ENCODE results near the gene SHB.

Gene SHB

DNA sequence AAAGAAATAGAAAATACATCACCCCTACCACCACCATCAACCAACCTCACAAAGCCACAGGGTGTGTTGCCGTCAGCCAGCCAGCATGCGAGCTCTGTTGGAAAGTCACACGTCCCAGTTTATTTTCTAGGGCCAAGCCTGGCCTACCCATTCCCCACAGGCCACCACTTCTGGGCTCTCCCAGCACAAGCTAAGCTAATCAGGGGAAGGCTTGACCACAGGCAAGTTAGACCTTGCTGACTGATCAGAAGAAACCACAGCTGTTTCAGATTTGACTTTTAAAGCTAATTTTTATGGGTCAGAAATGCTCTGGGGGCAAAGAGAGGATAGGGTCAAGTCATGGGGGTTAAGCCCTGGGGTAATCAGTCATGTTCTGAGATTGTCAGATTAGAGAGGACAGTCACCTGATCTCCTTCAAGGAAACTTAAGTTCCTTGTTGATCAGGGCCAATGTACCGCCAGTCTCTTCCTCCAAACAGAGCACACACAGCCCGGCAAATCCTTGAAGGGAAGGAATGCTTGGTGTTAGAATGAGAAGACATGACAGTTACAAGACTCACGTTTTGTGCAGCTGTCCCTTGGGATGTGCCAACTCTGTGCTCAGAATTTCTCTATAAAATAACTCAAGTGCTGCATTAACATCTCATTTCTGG, 7.6 kb downstream of the SHB start:
- Histone ChIP-seq H3K36me3 (ENCODE audit: control insufficient read depth, insufficient read depth, low read length) (peaks cover 10% of the 10 kb centered on the region; the same call in 1 of the 2 replicates), H3K27me3 (ENCODE audit: control insufficient read depth, insufficient read depth, low read length) (no peaks in the 10 kb centered on the region), H3K9me3 (ENCODE audit: control insufficient read depth, insufficient read depth, low read depth, low read length) (no peaks in the 10 kb centered on the region), H3K4me1 (ENCODE audit: control insufficient read depth, insufficient read depth, low read length) (peaks cover 77% of the 10 kb centered on the region), H3K4me3 (ENCODE audit: low read depth, low read length) (no peak overlapping the region), H3K9ac (ENCODE audit: low read length) (no peak overlapping the region), H3K27ac (ENCODE audit: low read depth, low read length) (no peak overlapping the region)

DNA sequence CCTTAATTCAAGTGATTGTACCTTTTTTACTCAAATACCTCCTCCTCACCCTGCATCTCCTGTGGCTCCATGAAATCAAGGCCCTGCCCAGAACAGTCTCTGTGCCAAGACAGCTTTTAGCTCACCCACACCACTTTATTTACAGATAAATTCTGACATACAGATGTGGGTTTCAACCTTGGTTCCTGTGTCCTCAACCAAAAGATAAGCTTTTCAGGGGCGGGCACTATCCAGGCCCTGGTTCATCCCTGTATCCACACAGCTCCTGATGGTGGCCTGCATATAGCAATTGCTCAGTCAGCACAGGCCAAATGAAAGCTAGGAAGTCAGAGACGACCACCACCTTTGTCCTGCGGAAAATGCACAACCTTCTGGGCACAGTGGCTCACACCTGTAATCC, 8.3 kb downstream of the SHB start:
- peaks cover 70% of the 10 kb centered on the region for H3K4me1 ChIP-seq (ENCODE audit: control insufficient read depth, insufficient read depth, low read length)
- peaks cover 10% of the 10 kb centered on the region; the same call in 1 of the 2 replicates for H3K36me3 ChIP-seq (ENCODE audit: control insufficient read depth, insufficient read depth, low read length)
- H3K27ac ChIP-seq (ENCODE audit: low read depth, low read length): no peak overlapping the region
- no peak overlapping the region for H3K4me3 ChIP-seq (ENCODE audit: low read depth, low read length)
- no peak overlapping the region for H3K9ac ChIP-seq (ENCODE audit: low read length)
- H3K9me3 ChIP-seq (ENCODE audit: control insufficient read depth, insufficient read depth, low read depth, low read length): no peaks in the 10 kb centered on the region
- no peaks in the 10 kb centered on the region for H3K27me3 ChIP-seq (ENCODE audit: control insufficient read depth, insufficient read depth, low read length)

DNA sequence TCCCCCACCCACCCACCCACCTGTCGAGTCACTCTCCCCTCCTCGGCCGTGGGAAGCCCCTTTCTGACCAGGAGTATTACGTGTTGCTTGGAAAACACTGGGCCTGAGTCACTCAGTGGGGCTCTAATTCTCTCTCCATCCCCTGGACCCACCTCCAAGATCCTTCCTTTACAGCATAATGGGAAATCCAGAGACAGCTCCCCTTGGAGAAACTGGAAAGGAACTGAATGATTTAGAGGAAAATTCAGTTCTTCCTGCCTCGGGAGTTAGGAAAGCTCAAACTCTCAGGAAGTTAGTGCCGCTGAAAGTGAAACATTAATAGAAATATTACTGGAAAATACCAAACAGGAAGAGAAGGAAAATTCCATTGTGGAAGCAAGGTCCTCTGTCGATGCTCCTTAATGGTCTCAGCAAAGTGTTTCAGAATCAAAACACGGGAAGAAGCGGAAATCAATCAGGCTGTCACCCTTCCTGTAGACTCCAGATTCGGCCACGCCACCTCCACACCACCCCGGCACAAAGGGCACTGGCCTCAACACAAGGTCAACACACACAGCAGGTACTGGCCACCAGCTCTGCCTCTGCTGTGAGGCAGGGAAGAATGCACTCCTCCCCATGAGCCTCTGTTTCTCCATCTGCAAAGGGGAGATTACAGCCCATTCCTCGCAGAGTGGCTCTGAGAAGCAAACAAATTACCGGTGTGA, 9.6 kb downstream of the SHB start:
- no peak overlapping the region for H3K4me3 ChIP-seq (ENCODE audit: low read depth, low read length)
- no peaks in the 10 kb centered on the region for H3K9me3 ChIP-seq (ENCODE audit: control insufficient read depth, insufficient read depth, low read depth, low read length)
- peaks cover 10% of the 10 kb centered on the region; the same call in 1 of the 2 replicates for H3K36me3 ChIP-seq (ENCODE audit: control insufficient read depth, insufficient read depth, low read length)
- H3K4me1 ChIP-seq (ENCODE audit: control insufficient read depth, insufficient read depth, low read length): peaks cover 59% of the 10 kb centered on the region
- H3K27me3 ChIP-seq (ENCODE audit: control insufficient read depth, insufficient read depth, low read length): no peaks in the 10 kb centered on the region
- H3K27ac ChIP-seq (ENCODE audit: low read depth, low read length): no peak overlapping the region
- H3K9ac ChIP-seq (ENCODE audit: low read length): no peak overlapping the region

DNA sequence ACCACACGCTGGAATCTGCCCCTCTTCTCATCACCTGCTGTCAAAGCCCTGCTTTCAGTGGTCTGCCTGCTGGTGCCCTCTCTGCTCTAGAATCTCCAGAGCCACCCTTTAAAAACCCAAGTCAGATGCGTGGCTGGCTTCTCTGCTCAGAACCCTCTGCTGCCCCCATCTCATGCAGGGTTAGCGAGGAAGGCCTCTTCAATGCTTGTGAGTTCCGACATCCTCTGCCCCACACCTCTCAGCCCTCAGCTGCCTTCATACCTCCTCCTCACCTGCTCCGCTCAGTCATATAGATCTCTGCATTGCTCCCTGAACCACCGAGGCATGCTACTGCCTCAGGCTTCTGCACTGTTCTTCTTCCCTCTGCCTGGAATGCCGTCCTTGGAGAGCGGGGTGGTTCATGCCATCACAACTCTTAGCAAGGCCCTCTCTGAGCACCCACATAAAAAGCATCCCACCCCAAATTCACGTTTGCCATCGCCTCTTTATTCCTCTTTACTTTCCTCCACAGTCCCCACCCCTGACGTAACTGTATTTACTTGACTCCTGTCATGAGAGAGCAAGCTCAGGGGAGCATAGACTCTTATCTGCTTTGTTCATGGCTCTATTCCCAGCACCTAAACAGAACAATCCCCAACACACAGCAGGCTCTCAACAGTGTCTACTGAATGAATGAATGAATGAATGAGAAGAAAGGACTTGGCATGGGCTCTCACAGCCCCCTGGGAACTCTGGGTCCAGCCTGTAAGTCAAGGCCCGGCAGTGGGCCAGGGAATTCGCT, 10.4 kb downstream of the SHB start:
- no peak overlapping the region for H3K27ac ChIP-seq (ENCODE audit: low read depth, low read length)
- no peak overlapping the region for H3K9ac ChIP-seq (ENCODE audit: low read length)
- no peaks in the 10 kb centered on the region for H3K27me3 ChIP-seq (ENCODE audit: control insufficient read depth, insufficient read depth, low read length)
- H3K9me3 ChIP-seq (ENCODE audit: control insufficient read depth, insufficient read depth, low read depth, low read length): no peaks in the 10 kb centered on the region
- no peak overlapping the region for H3K4me3 ChIP-seq (ENCODE audit: low read depth, low read length)
- peaks cover 63% of the 10 kb centered on the region for H3K4me1 ChIP-seq (ENCODE audit: control insufficient read depth, insufficient read depth, low read length)
- H3K36me3 ChIP-seq (ENCODE audit: control insufficient read depth, insufficient read depth, low read length): peaks cover 10% of the 10 kb centered on the region; the same call in 1 of the 2 replicates

DNA sequence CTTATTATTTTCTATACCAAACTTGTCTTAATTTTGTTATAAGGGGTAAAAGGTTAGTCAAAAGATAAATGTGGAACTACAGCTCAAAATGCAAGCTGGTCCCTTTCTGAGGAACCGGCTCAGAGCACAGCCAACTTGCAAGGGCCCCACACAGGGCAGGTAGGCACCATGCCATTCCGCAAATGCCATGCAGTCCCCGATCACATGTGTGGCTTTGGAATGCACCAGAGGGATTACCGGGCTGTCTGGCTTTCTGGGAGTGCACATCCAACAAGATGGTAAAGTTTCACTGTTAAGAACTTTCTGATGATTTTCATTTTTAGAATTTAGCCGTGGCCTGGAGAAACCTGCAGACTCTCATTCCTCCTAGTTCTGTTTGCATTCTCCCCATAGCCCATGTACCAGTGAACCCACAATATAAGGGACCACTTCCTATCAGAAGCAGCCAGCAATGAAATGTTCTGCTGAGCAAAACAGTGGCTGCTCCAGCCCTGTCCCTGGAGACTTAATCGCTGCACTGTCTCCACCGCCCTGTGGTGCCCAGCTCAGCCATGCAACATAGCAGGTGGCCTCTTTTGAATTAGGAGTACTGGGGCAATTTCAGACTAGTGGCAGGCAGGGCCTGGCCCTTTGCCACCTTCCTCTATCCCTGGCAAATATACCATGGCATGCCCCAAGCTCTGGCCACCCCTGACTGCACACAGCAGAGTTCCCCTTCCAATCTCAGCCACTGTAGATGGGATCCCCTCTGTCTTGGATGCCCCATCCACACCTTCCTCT, 11.4 kb downstream of the SHB start:
- no peak overlapping the region for H3K27ac ChIP-seq (ENCODE audit: low read depth, low read length)
- no peaks in the 10 kb centered on the region for H3K9me3 ChIP-seq (ENCODE audit: control insufficient read depth, insufficient read depth, low read depth, low read length)
- H3K4me3 ChIP-seq (ENCODE audit: low read depth, low read length): no peak overlapping the region
- no peak overlapping the region for H3K9ac ChIP-seq (ENCODE audit: low read length)
- no peaks in the 10 kb centered on the region for H3K27me3 ChIP-seq (ENCODE audit: control insufficient read depth, insufficient read depth, low read length)
- H3K36me3 ChIP-seq (ENCODE audit: control insufficient read depth, insufficient read depth, low read length): peaks cover 10% of the 10 kb centered on the region; the same call in 1 of the 2 replicates
- peaks cover 57% of the 10 kb centered on the region for H3K4me1 ChIP-seq (ENCODE audit: control insufficient read depth, insufficient read depth, low read length)

DNA sequence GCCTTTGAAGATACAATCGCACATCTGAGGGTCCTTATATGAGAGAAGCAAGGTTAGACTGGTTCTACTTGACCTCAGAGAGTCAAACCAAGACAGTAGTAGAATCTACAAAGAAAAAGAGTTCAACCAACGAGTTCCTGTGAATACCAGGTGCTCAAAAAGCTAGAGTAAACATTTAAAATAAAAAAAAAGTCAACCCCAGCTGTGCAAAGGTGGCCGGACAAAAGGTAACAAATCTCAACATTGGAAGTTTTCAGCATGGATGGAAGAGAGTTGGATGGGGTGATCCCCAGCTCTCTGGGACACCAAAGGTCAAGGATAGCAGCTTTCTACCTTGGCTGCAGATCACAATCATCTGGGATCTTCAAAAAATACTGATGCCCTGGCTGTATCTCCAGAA, 14.4 kb downstream of the SHB start:
- Histone ChIP-seq H3K27ac (ENCODE audit: low read depth, low read length) (no peak overlapping the region), H3K9me3 (ENCODE audit: control insufficient read depth, insufficient read depth, low read depth, low read length) (no peaks in the 10 kb centered on the region), H3K4me1 (ENCODE audit: control insufficient read depth, insufficient read depth, low read length) (peaks cover 63% of the 10 kb centered on the region), H3K36me3 (ENCODE audit: control insufficient read depth, insufficient read depth, low read length) (peaks cover 3% of the 10 kb centered on the region; the same call in 1 of the 2 replicates), H3K27me3 (ENCODE audit: control insufficient read depth, insufficient read depth, low read length) (no peaks in the 10 kb centered on the region), H3K9ac (ENCODE audit: low read length) (no peak overlapping the region), H3K4me3 (ENCODE audit: low read depth, low read length) (no peak overlapping the region)

DNA sequence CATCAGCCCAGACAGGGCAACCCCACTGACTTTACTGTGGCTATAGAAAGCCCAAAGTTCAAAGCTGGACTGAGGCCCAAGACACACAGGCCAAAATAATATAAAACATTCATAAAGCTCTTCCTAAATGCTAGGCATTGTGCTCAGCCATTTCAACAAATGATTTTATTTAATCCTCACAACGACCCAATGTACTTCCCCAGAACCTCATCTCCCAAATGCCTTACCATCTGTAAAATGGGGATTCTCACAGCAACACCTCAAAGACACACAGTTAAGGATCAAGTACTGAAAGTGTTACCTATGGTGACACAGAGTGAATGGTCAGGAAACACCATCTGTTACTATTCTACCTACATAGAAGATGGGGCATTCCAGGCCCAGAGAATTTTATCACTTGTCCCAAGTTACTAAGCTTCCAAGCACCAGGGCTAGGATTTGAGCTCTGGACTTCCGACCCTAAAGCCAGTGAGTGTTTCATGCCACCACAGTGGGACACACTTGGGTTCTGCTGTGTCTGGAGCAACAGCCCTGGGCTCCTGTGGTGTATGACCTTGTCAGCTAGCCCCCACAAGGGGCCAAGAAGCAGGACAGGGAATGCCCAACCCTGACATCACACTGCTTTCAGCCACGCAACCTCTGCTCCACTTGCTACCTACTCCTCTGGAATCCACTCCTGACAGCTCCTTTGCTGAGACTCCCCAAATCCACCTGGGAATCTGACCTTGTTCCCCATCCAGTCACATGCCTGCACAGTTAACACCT, 15.1 kb downstream of the SHB start:
- Histone ChIP-seq H3K9ac (ENCODE audit: low read length) (no peak overlapping the region), H3K9me3 (ENCODE audit: control insufficient read depth, insufficient read depth, low read depth, low read length) (no peaks in the 10 kb centered on the region), H3K4me3 (ENCODE audit: low read depth, low read length) (no peak overlapping the region), H3K27ac (ENCODE audit: low read depth, low read length) (no peak overlapping the region), H3K4me1 (ENCODE audit: control insufficient read depth, insufficient read depth, low read length) (peaks cover 57% of the 10 kb centered on the region), H3K36me3 (ENCODE audit: control insufficient read depth, insufficient read depth, low read length) (no peaks in the 10 kb centered on the region), H3K27me3 (ENCODE audit: control insufficient read depth, insufficient read depth, low read length) (no peaks in the 10 kb centered on the region)

DNA sequence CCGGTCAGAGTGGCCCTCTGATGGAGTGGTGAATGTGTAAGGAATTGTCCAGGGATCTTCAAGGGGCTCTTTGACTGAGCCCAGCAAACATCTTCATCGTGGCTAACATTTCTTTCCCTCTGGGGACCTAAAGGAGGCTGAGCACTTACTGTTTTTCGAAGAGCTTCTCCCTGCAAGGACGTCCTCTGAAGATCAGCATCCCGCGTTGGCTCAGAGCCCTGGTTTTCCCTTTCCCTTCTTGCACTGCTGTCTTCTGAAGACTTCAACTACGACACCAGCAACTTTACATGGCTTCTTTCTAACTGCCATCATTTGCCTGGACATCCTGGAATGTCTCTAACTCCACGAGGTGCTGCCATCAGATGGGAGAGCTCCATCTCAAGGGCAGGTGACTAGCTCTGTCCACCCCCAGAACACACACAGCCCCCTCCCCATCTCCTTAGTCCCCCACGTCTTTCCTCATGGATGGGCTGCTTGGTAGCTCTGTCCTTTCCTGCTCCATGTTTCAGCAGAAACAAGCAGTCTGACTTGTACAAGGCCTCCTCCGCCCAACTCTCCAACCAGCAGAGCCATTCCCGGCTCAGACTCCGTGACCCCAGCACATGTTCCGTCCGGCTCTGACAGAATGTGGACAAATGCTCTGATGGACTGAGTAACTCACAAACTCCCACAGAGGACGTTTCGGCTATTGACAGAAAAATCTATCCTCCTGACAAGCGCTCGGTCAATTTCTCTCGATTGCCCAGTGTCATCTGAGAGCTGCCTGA, 17.1 kb downstream of the SHB start:
- H3K4me3 ChIP-seq (ENCODE audit: low read depth, low read length): no peak overlapping the region
- no peak overlapping the region for H3K27ac ChIP-seq (ENCODE audit: low read depth, low read length)
- H3K4me1 ChIP-seq (ENCODE audit: control insufficient read depth, insufficient read depth, low read length): peaks cover 54% of the 10 kb centered on the region
- no peaks in the 10 kb centered on the region for H3K36me3 ChIP-seq (ENCODE audit: control insufficient read depth, insufficient read depth, low read length)
- no peak overlapping the region for H3K9ac ChIP-seq (ENCODE audit: low read length)
- no peaks in the 10 kb centered on the region for H3K9me3 ChIP-seq (ENCODE audit: control insufficient read depth, insufficient read depth, low read depth, low read length)
- H3K27me3 ChIP-seq (ENCODE audit: control insufficient read depth, insufficient read depth, low read length): no peaks in the 10 kb centered on the region

DNA sequence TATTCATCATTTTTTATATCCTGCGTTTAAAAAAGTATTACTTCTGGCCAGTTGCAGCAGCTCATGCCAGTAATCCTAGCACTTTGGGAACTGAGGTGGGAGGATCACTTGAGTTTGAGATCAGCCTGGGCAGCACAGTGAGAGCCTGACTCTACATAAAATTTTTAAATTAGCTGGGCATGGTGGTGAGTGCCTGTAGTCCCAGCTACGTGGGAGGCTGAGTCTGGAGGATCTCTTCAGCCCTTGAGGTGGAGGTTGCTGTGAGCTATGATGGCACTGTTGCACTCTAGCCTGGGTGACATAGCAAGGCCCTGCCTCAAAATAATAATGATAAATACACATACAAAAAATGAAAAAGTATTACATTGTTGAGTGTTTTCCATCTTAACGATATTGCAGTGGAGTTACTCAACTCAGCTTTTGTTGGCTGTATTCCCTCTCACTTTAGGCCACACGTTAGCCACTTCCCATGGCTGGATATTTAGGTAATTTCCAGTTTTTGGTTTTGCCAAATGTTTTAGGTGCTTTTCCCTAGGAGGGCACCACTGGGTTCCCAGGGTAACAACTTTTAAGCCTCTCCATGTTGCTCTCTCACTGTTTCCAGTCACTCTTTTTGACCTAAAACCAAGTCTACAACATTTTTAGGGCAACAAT, 20.6 kb downstream of the SHB start:
- Histone ChIP-seq H3K27ac (ENCODE audit: low read depth, low read length) (peak overlapping the region; percentile 89; the same call in 1 of the 2 replicates), H3K4me3 (ENCODE audit: low read depth, low read length) (no peak overlapping the region; the same call in 1 of the 2 replicates), H3K9me3 (ENCODE audit: control insufficient read depth, insufficient read depth, low read depth, low read length) (no peaks in the 10 kb centered on the region), H3K27me3 (ENCODE audit: control insufficient read depth, insufficient read depth, low read length) (no peaks in the 10 kb centered on the region), H3K9ac (ENCODE audit: low read length) (peak overlapping the region; percentile 45), H3K36me3 (ENCODE audit: control insufficient read depth, insufficient read depth, low read length) (no peaks in the 10 kb centered on the region), H3K4me1 (ENCODE audit: control insufficient read depth, insufficient read depth, low read length) (peaks cover 52% of the 10 kb centered on the region)
